Measurements from ENCODE around the gene IL22RA2.

IL22RA2 gene, protein sequence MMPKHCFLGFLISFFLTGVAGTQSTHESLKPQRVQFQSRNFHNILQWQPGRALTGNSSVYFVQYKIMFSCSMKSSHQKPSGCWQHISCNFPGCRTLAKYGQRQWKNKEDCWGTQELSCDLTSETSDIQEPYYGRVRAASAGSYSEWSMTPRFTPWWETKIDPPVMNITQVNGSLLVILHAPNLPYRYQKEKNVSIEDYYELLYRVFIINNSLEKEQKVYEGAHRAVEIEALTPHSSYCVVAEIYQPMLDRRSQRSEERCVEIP

DNA sequence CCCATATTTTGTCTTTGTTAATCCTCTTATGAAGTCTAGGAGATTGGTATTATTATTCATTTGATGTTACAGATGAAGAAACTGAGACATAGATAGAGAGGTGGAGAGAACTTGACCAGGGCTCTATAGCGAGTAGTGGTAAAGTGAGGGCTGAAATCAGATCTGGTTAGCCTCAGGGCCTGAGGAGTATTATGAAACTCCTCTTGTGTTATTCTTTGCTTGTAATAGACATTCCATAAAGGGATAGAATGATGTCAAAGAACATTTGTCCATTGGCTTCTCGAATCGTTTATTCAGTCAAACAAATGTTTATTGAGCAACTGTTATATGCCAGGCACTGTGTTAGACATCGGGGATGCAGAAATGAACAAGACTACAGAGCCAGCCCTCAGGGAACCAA is at the start of gene IL22RA2:
TSS of gene IL22RA2 (minus strand) at position 144 of the 400 bp plus-strand sequence. CDS start 11,895 bp downstream, outside the sequence.
- Histone ChIP-seq H3K27me3 (replicated peaks) (no peaks in the 10 kb centered on the region), H3K36me3 (replicated peaks) (no peaks in the 10 kb centered on the region), H3K27ac (no peak within 1 kb of the TSS), H3K4me3 (ENCODE audit: low read depth, low read length) (no peak within 1 kb of the TSS)
- in situ Hi-C loops (cut with HindIII; ENCODE audit: low pct_ligation_motif_present, low sequenced_read_pairs) = no loop called here
- TF ChIP-seq, protein P1, sequence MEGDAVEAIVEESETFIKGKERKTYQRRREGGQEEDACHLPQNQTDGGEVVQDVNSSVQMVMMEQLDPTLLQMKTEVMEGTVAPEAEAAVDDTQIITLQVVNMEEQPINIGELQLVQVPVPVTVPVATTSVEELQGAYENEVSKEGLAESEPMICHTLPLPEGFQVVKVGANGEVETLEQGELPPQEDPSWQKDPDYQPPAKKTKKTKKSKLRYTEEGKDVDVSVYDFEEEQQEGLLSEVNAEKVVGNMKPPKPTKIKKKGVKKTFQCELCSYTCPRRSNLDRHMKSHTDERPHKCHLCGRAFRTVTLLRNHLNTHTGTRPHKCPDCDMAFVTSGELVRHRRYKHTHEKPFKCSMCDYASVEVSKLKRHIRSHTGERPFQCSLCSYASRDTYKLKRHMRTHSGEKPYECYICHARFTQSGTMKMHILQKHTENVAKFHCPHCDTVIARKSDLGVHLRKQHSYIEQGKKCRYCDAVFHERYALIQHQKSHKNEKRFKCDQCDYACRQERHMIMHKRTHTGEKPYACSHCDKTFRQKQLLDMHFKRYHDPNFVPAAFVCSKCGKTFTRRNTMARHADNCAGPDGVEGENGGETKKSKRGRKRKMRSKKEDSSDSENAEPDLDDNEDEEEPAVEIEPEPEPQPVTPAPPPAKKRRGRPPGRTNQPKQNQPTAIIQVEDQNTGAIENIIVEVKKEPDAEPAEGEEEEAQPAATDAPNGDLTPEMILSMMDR (IDR thresholded peaks at IDR 0.05; ENCODE audit: low read depth, low read length, missing control alignments) = no peak
- DNase-seq = no peak

DNA sequence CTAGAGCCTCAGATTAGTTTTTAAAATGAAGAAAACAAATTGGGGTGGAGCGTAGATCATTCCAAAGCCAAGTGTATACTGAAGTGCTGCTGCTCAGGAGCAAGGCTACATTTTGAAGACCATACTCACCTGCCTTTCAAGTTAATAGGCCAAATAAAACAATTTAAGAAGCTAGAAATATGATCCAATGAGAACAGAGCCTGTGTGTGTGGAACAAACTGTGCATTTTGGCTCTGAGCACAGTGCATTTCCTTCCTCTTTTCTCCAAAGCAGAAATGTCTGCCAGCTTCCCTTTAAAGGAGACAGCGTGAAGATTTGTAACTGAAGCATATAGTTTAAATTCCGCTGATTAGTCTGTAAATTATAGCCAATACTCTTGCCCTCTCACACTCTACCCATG is 48.9 kb upstream of the IL22RA2 start:
- H3K36me3 ChIP-seq (replicated peaks) = no peaks in the 10 kb centered on the region
- TF ChIP-seq, protein P1 (IDR thresholded peaks at IDR 0.05; ENCODE audit: low read depth, low read length, missing control alignments) = no peak
- in situ Hi-C loops (cut with HindIII; ENCODE audit: low pct_ligation_motif_present, low sequenced_read_pairs) = no loop called here
- H3K27ac ChIP-seq = no peak overlapping the region
- no peak for DNase-seq
- no peak overlapping the region for H3K4me3 ChIP-seq (ENCODE audit: low read depth, low read length)
- no peaks in the 10 kb centered on the region for H3K27me3 ChIP-seq (replicated peaks)

DNA sequence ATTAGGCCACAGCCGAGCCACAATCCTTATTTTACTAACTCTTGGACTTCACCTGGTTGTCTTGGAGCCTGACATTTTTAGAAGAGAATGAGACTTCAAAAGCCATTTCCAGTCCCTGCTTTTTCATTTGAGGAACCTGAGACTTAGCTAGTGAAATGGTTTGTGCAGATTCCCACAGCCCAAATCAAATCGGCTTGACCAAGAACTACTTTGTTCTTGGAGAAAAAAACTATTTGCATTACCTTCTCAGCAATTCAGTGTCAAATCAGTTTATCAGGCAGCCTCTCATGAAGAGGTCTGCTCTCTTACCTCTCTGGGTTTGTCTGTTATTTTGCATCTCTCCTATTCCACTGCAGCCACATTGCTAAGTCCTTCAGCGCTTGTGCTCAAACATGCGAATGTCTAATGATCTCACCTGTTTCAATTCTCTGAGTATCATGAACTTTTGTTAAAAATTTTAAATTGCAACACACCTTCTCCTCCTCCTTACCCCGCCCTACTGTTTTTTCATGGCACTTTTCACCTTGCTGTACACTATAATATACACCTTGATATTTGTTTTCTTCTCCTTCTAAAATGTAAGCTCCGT is 46.3 kb upstream of the IL22RA2 start:
- Histone ChIP-seq H3K27ac (no peak overlapping the region), H3K4me3 (ENCODE audit: low read depth, low read length) (peak overlapping the region; percentile 96), H3K27me3 (replicated peaks) (no peaks in the 10 kb centered on the region), H3K36me3 (replicated peaks) (no peaks in the 10 kb centered on the region)
- no peak for DNase-seq
- TF ChIP-seq, protein P1 (IDR thresholded peaks at IDR 0.05; ENCODE audit: low read depth, low read length, missing control alignments) = no peak
- in situ Hi-C loops (cut with HindIII; ENCODE audit: low pct_ligation_motif_present, low sequenced_read_pairs) = no loop called here

DNA sequence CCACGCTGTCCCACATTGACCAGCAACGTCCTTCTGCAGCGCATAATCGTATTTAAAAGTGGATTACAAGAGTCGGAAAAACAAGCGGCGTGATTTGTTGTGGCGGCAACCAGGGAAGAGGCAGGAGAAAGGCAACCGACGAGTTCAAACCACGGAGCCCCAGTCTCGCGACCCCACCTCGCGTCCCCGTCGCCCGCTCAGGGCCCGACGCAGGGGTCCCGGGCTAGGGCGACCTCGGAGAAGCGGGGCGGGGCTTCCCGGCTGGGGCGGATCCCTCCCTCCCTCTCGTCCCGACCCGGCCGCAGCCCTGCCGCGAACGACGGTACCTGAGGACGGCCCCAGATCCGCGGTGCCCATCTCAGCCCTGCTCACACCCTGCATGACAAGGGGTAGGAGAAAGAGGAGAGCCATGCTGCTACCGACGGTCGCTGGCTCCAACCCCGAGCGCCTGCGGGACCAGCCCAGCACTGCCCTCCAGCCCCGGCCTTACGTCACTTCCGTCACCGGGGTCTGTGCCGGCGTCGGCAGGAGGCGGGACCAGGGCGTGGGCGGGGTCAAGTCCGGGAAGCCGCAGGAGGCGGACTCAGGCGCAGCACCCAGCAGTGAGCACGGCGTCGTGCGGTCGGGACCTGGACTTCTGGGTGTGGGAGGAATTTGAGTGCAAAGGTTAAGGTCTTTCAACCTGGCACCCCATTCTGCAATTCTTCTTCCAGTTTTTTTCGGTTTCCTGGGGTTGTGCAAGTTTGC is 45.6 kb upstream of the IL22RA2 start, which contains the start of gene IFNGR1:
TSS of gene IFNGR1 (minus strand) at position 469 of the 747 bp plus-strand sequence. CDS start at position 411, 58 bp downstream.
- peak within 1 kb of the TSS; percentile 94 for H3K27ac ChIP-seq
- no peaks in the 10 kb centered on the region for H3K27me3 ChIP-seq (replicated peaks)
- TF ChIP-seq, protein P1 (IDR thresholded peaks at IDR 0.05; ENCODE audit: low read depth, low read length, missing control alignments) = no peak
- in situ Hi-C loops (cut with HindIII; ENCODE audit: low pct_ligation_motif_present, low sequenced_read_pairs) = no loop called here
- H3K36me3 ChIP-seq (replicated peaks) = no peaks in the 10 kb centered on the region
- H3K4me3 ChIP-seq (ENCODE audit: low read depth, low read length) = peak within 1 kb of the TSS; percentile 96
- peak; percentile 88 for DNase-seq

DNA sequence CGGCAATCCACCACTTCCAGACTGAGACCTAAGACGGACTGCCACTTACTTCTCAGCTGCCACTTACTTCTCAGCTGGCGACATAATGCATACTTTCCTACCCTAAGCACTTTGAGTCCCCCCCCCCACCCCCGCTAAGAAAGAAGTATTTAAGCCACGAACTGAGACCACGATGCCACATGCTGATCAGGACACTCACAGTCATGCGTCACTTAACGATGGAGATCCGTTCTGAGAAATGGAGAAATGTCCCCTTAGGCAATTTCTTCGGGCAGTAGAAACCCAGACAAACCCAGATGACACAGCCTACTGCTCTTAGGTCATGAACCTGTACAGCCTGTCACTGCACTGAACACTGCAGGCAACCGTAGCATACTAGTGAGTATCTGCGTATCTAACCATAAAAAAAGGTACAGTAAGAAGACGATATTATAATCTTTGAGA is 45.1 kb upstream of the IL22RA2 start:
- Histone ChIP-seq H3K36me3 (replicated peaks) (no peaks in the 10 kb centered on the region), H3K4me3 (ENCODE audit: low read depth, low read length) (peak overlapping the region; percentile 96), H3K27me3 (replicated peaks) (no peaks in the 10 kb centered on the region), H3K27ac (peak overlapping the region; percentile 94)
- in situ Hi-C loops (cut with HindIII; ENCODE audit: low pct_ligation_motif_present, low sequenced_read_pairs) = no loop called here
- peak; percentile 40 for DNase-seq
- TF ChIP-seq, protein P1 (IDR thresholded peaks at IDR 0.05; ENCODE audit: low read depth, low read length, missing control alignments) = no peak
